HL-60 (cell line): ENCODE results near the gene TBC1D5.
"Not testable (repeated sequence)": the region's sequence is repeated elsewhere in the genome, so short reads cannot be mapped to it uniquely, and the experiment has no call there.

Source experiments
- GABPA ChIP-seq: IDR thresholded peaks from 2 replicates; pipeline ENCODE4 v1.6.1; 2012; ENCODE audit warnings: low read depth
- POLR2AphosphoS5 ChIP-seq: IDR thresholded peaks from 2 replicates; pipeline ENCODE4 v1.6.1; 2012; ENCODE audit warnings: low read depth
- SPI1 ChIP-seq: IDR thresholded peaks from 2 replicates; pipeline ENCODE4 v1.6.1; 2012; ENCODE audit warnings: low read depth, mild to moderate bottlenecking, borderline replicate concordance
- TF ChIP-seq, protein P1 (sequence below): IDR thresholded peaks from one replicate; pipeline ENCODE4 v1.5.1; 2011; ENCODE audit warnings: low read length, control low read depth, inconsistent platforms; ENCODE audit not compliant: insufficient read depth
- TF ChIP-seq, protein P2 (sequence below): IDR thresholded peaks from 2 replicates; pipeline ENCODE4 v1.6.1; 2012; ENCODE audit warnings: low read depth; ENCODE audit not compliant: insufficient replicate concordance

- TF ChIP-seq, protein P1, sequence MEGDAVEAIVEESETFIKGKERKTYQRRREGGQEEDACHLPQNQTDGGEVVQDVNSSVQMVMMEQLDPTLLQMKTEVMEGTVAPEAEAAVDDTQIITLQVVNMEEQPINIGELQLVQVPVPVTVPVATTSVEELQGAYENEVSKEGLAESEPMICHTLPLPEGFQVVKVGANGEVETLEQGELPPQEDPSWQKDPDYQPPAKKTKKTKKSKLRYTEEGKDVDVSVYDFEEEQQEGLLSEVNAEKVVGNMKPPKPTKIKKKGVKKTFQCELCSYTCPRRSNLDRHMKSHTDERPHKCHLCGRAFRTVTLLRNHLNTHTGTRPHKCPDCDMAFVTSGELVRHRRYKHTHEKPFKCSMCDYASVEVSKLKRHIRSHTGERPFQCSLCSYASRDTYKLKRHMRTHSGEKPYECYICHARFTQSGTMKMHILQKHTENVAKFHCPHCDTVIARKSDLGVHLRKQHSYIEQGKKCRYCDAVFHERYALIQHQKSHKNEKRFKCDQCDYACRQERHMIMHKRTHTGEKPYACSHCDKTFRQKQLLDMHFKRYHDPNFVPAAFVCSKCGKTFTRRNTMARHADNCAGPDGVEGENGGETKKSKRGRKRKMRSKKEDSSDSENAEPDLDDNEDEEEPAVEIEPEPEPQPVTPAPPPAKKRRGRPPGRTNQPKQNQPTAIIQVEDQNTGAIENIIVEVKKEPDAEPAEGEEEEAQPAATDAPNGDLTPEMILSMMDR = not testable (repeated sequence)
- TF ChIP-seq SPI1, POLR2AphosphoS5, GABPA: not testable (repeated sequence)
- TF ChIP-seq, protein P2, sequence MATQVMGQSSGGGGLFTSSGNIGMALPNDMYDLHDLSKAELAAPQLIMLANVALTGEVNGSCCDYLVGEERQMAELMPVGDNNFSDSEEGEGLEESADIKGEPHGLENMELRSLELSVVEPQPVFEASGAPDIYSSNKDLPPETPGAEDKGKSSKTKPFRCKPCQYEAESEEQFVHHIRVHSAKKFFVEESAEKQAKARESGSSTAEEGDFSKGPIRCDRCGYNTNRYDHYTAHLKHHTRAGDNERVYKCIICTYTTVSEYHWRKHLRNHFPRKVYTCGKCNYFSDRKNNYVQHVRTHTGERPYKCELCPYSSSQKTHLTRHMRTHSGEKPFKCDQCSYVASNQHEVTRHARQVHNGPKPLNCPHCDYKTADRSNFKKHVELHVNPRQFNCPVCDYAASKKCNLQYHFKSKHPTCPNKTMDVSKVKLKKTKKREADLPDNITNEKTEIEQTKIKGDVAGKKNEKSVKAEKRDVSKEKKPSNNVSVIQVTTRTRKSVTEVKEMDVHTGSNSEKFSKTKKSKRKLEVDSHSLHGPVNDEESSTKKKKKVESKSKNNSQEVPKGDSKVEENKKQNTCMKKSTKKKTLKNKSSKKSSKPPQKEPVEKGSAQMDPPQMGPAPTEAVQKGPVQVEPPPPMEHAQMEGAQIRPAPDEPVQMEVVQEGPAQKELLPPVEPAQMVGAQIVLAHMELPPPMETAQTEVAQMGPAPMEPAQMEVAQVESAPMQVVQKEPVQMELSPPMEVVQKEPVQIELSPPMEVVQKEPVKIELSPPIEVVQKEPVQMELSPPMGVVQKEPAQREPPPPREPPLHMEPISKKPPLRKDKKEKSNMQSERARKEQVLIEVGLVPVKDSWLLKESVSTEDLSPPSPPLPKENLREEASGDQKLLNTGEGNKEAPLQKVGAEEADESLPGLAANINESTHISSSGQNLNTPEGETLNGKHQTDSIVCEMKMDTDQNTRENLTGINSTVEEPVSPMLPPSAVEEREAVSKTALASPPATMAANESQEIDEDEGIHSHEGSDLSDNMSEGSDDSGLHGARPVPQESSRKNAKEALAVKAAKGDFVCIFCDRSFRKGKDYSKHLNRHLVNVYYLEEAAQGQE = not testable (repeated sequence)
Observed at GRCh38 chr3:17532446-17532845, 210.0 kb downstream of the TBC1D5 start.
